Mesothelial cell of epicardium (in vitro differentiated cells): ENCODE measurements around the gene ATG14. TPM values are rescaled to one million over a fixed set of nuclear protein-coding genes. Genes with fewer than 3 reads are reported as not detected.

Experiments used
- DNase-seq, 2 experiments: peaks; one replicate each; pipeline ENCODE4 v3.0.0; 2021; ENCODE audit warnings: low spot score in 2 of 2; ENCODE audit not compliant: unreplicated experiment in 2 of 2
- H3K27ac Mint-ChIP-seq: 2 replicates; pipeline ENCODE4 v1.8.0; 2021; ENCODE audit warnings: mixed read lengths
- H3K27me3 Mint-ChIP-seq: 2 replicates; pipeline ENCODE4 v1.8.0; 2021; ENCODE audit warnings: low read depth, mixed read lengths
- H3K36me3 Mint-ChIP-seq: 2 replicates; pipeline ENCODE4 v1.8.0; 2021; ENCODE audit warnings: mixed read lengths
- H3K4me1 Mint-ChIP-seq: 2 replicates; pipeline ENCODE4 v1.8.0; 2021; ENCODE audit warnings: mixed read lengths
- H3K4me3 Mint-ChIP-seq: 2 replicates; pipeline ENCODE4 v1.8.0; 2021; ENCODE audit warnings: mild to moderate bottlenecking, moderate library complexity, mixed read lengths
- H3K9me3 Mint-ChIP-seq: 2 replicates; pipeline ENCODE4 v1.8.0; 2021; ENCODE audit warnings: mixed read lengths
- CTCF ChIP-seq: fragments of 200-600 bp; sonication (generic); IDR thresholded peaks from one replicate; pipeline ENCODE4 v1.5.0; 2021; ENCODE audit warnings: antibody characterized with exemption; ENCODE audit not compliant: unreplicated experiment
- total RNA-seq: library from RNA; stranded (reverse); gene quantifications from 3 replicates; pipeline ENCODE4 v1.2.1, GENCODE V29; 2021

ATG14 gene
- total RNA-seq, 1 donor from 2014 or later: 17.0 TPM

GRCh38 chr14:55372423-55372822, 39.2 kb downstream of the ATG14 start:
- no peak for TF ChIP-seq CTCF
- DNase-seq: no peak
- H3K9me3 Mint-ChIP-seq: no peaks in the 10 kb centered on the region
- peaks cover 47% of the 10 kb centered on the region for H3K36me3 Mint-ChIP-seq
- no peaks in the 10 kb centered on the region for H3K4me1 Mint-ChIP-seq
- H3K27me3 Mint-ChIP-seq: no peaks in the 10 kb centered on the region
- no peak overlapping the region for H3K27ac Mint-ChIP-seq
- H3K4me3 Mint-ChIP-seq: no peak overlapping the region

- TF ChIP-seq CTCF: no peak
- peaks cover 39% of the 10 kb centered on the region for H3K36me3 Mint-ChIP-seq
- H3K27me3 Mint-ChIP-seq: no peaks in the 10 kb centered on the region
- H3K9me3 Mint-ChIP-seq: no peaks in the 10 kb centered on the region
- no peak overlapping the region for H3K27ac Mint-ChIP-seq
- H3K4me3 Mint-ChIP-seq: no peak overlapping the region
- no peak for DNase-seq
- H3K4me1 Mint-ChIP-seq: no peaks in the 10 kb centered on the region
Observed at GRCh38 chr14:55370883-55371455, 40.7 kb downstream of the ATG14 start.

DNA sequence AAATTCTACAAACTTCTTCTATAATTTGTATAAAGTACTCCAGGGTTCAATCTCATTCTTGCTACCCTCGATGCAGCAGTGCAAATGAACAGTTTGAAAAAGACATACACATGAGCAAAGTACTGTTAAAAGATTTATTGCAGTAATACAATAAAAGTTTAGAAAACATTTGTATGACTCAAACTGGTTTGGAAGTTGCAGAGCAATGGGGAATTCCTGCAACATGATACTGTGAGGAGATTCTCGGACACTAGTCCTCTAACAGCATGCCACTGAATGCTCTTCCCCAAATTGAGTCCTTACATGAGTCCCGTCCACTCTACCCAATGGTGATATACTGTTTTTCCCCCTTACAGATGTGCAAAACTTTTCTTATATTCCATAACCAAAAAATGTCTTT, 45.4 kb downstream of the ATG14 start:
- no peak for TF ChIP-seq CTCF
- Mint-ChIP-seq H3K27ac (no peak overlapping the region), H3K4me3 (no peak overlapping the region), H3K9me3 (no peaks in the 10 kb centered on the region), H3K36me3 (peaks cover 38% of the 10 kb centered on the region), H3K27me3 (no peaks in the 10 kb centered on the region), H3K4me1 (no peaks in the 10 kb centered on the region)
- DNase-seq: no peak

DNA sequence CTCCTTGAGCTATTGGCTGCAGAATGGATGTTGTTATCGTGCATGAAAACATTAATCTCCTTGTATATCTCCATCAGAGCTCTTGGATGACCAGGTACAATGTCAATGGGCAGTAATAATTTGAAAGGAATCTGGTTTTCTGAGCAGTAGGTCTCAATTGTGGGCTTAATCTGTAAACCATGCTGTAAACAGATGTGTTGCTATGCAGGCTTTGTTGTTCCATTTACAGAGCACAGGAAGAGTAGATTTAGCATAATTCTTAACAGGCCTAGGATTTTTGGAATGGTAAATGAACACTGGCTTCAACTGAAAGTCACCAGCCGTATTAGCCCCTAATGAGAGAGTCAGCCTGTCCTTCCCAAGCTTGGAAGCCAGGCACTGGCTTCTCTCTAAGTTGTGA, 50.4 kb downstream of the ATG14 start:
- no peaks in the 10 kb centered on the region for H3K27me3 Mint-ChIP-seq
- H3K4me3 Mint-ChIP-seq: no peak overlapping the region
- DNase-seq: no peak

DNA sequence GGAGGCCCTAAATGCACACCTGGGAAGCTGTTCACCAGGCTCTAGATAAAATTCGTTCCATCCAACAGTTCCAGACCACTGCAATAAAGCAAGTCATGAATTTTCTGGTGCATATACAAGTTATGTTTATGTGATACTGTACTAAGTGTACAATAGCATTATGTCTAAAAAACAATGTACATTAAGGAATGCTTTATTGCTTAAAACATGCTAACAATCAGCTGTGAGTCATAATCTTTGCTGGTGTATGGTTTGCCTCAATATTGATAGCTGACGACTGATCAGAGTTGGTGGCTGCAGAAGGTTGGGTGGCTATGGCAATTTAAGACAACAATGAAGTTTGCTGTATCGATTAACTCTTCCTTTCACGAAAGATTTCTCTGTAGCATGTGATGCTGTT, 52.3 kb downstream of the ATG14 start:
- Mint-ChIP-seq H3K4me1 (peaks cover 3% of the 10 kb centered on the region), H3K9me3 (no peaks in the 10 kb centered on the region), H3K4me3 (no peak overlapping the region), H3K27me3 (no peaks in the 10 kb centered on the region), H3K27ac (no peak overlapping the region), H3K36me3 (peaks cover 9% of the 10 kb centered on the region)
- no peak for DNase-seq
- no peak for TF ChIP-seq CTCF

More for the DNA sequence above, 50.4 kb downstream of the ATG14 start:
- no peak overlapping the region for H3K27ac Mint-ChIP-seq
- no peaks in the 10 kb centered on the region for H3K4me1 Mint-ChIP-seq
- peaks cover 16% of the 10 kb centered on the region for H3K36me3 Mint-ChIP-seq
- H3K9me3 Mint-ChIP-seq: no peaks in the 10 kb centered on the region
- TF ChIP-seq CTCF: no peak

GRCh38 chr14:55356913-55357312, 54.7 kb downstream of the ATG14 start:
- Mint-ChIP-seq H3K4me3 (no peak overlapping the region), H3K27ac (no peak overlapping the region), H3K27me3 (no peaks in the 10 kb centered on the region), H3K4me1 (peaks cover 5% of the 10 kb centered on the region), H3K9me3 (no peaks in the 10 kb centered on the region), H3K36me3 (peaks cover 5% of the 10 kb centered on the region)
- no peak for TF ChIP-seq CTCF
- DNase-seq: no peak
